ENCODE results near the gene ADSS2. TPM values are rescaled to one million over a fixed set of nuclear protein-coding genes. Genes with fewer than 3 reads are reported as not detected.

The ADSS2 gene
- polyA plus RNA-seq, 2 of the 4 experiments (the other 2 are of a cell fraction) = 46.1 to 74.3 TPM

DNA sequence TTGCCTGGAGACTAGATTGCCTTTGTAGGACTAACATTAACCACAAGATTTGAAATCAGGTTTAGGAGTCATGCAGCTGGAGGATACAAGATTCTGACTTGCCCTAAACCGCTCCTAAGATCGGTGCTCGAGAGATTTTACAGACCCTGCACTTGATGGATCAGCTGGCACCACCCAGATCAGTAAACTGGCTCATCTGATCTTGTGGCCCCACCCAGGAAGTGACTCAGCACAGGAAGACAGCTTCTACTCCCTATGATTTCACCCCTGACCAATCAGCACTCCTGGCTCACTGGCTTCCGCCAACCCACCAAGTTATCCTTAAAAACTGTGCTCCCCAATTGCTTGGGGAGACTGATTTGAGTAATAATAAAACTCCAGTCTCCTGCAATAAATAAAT lies 8.5 kb upstream of the ADSS2 start:
- TF ChIP-seq FOSB (CRISPR knock-in tag; IDR thresholded peaks at IDR 0.05) = no peak
- H3K4me1 ChIP-seq = peaks cover 15% of the 10 kb centered on the region
- peak in 1 of 2 experiments; percentile 64 for DNase-seq (ENCODE audit: low read depth in 1 of 2, low spot score in 1 of 2)
- no peak for FAIRE-seq
- ChIA-PET POLR2A (no interaction called here), CTCF (interaction anchor here (1.0 kb wide), 1 partner anchor 117 kb away, joined by 7 read pairs; no protein-coding TSS in a partner anchor)
- H3K9me3 ChIP-seq = no peaks in the 10 kb centered on the region
- peak overlapping the region; percentile 89 for H3K4me2 ChIP-seq
- 97% methylated on average over 4 of the region's 4 CpGs for WGBS (ENCODE audit: missing lambda C conversion rate)
- ATAC-seq = no peak
- peak overlapping the region; percentile 84 to 93 for H3K27ac ChIP-seq
- H3K4me3 ChIP-seq = 0 out of 3 replicates have a peak overlapping the region, but pooled peaks have one; percentile 56

DNA sequence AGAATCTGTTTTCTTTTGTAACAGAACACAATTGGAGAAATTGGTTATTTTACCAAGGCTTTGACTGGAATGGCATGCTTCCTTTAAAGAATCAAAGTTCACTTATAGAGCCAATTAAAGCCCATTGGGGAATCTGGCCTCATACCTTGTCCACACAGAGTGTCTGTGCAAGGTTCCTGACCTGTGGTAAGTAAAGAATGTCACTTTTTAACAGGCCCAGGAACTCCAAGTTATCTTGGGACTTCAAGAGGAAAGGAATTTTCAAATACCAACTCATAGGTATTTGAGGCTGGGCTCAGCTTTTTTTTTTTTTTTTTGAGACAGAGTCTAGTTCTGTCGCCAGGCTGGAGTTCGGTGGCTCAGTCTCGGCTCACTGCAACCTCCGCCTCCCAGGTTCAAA lies 7.1 kb upstream of the ADSS2 start:
- Histone ChIP-seq H3K4me2 (no peak overlapping the region), H3K4me1 (peaks cover 15% of the 10 kb centered on the region), H3K9me3 (no peaks in the 10 kb centered on the region), H3K27ac (no peak overlapping the region), H3K4me3 (no peak overlapping the region)
- POLR2A ChIA-PET = interaction anchor here (1.2 kb wide), 1 partner anchor 411 kb away, joined by 4 read pairs; no protein-coding TSS in a partner anchor
- FAIRE-seq (no peak), ATAC-seq (no peak), DNase-seq (ENCODE audit: low read depth in 1 of 2, low spot score in 1 of 2) (no peak)
- CTCF ChIA-PET = no interaction called here
- TF ChIP-seq RAD21 (conservative IDR thresholded peaks at IDR 0.05 in 1 of 2, IDR thresholded peaks at IDR 0.05 in 1 of 2) (no peak), SMC3 (IDR thresholded peaks at IDR 0.05) (no peak), ZNF302 (CRISPR knock-in tag; IDR thresholded peaks at IDR 0.05) (no peak)
- TF ChIP-seq, protein P1, sequence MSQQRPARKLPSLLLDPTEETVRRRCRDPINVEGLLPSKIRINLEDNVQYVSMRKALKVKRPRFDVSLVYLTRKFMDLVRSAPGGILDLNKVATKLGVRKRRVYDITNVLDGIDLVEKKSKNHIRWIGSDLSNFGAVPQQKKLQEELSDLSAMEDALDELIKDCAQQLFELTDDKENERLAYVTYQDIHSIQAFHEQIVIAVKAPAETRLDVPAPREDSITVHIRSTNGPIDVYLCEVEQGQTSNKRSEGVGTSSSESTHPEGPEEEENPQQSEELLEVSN (IDR thresholded peaks at IDR 0.05; ENCODE audit: borderline replicate concordance, low read depth) = no peak
- 95% methylated on average over 4 of the region's 4 CpGs for WGBS (ENCODE audit: missing lambda C conversion rate)

DNA sequence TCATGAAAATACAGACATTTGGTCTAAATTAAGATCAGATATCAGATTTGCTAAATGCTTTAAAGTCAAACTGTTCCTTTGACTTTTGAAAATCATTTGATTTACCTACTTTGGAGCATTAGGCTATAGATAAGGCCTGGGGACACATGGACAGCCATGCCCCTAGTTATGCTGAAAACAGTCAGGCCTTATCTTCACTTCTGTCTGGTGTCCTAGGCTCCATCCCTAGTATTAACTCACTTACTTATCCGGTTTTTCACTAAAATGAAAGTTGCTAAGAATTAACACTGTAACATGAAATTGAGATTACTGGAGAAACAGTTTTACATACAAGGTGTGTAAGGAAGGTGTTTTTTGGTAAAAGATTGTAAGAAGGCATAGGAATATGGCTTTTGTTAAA lies 4.9 kb upstream of the ADSS2 start:
- Histone ChIP-seq H3K4me3 (no peak overlapping the region), H3K4me1 (peaks cover 16% of the 10 kb centered on the region), H3K4me2 (no peak overlapping the region), H3K9me3 (no peaks in the 10 kb centered on the region), H3K27ac (no peak overlapping the region)
- POLR2A ChIA-PET = no interaction called here
- TF ChIP-seq MAZ (IDR thresholded peaks at IDR 0.05; ENCODE audit: borderline replicate concordance, low read depth, low read length) = no peak
- no peak for TF ChIP-seq KDM1A (IDR thresholded peaks at IDR 0.05; ENCODE audit: low read depth)
- WGBS (ENCODE audit: missing lambda C conversion rate) = 83% methylated on average over 1 of the region's 1 CpG
- no peak for ATAC-seq
- FAIRE-seq = no peak
- CTCF ChIA-PET = interaction anchor here (0.6 to 1.1 kb wide), 2 partner anchors 17 to 75 kb away, joined by 3 read pairs; no protein-coding TSS in a partner anchor
- no peak for DNase-seq (ENCODE audit: low read depth in 1 of 2, low spot score in 1 of 2)

DNA sequence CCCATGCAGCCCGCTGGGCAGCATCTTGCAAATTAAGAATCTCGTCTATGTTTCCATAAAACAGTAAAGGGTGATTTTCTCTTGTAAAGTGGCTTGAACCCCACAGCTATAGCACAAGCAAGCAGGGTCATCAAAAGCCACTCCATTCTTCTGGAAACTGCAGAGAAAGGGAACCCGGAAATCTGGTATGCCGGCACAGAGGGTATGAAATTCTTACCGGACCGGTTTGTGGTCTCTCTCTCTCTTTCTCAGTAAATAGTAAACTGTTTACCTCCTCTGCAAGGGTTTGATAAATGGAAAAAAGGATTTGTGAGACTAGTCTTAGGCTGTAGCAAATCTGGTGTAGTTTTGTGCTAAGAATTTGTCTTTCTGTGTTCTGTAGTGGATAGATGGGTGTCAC lies 2.7 kb upstream of the ADSS2 start:
- Histone ChIP-seq H3K4me1 (peaks cover 15% of the 10 kb centered on the region), H3K9me3 (no peaks in the 10 kb centered on the region), H3K27ac (no peak overlapping the region), H3K4me2 (no peak overlapping the region), H3K4me3 (no peak overlapping the region)
- TF ChIP-seq EHMT2 (IDR thresholded peaks at IDR 0.05; ENCODE audit: low read depth) = no peak
- TF ChIP-seq RCOR1 (IDR thresholded peaks at IDR 0.05; ENCODE audit: low read depth, low read length) = no peak
- no peak for TF ChIP-seq CEBPB (IDR thresholded peaks at IDR 0.05)
- TF ChIP-seq, protein P2, sequence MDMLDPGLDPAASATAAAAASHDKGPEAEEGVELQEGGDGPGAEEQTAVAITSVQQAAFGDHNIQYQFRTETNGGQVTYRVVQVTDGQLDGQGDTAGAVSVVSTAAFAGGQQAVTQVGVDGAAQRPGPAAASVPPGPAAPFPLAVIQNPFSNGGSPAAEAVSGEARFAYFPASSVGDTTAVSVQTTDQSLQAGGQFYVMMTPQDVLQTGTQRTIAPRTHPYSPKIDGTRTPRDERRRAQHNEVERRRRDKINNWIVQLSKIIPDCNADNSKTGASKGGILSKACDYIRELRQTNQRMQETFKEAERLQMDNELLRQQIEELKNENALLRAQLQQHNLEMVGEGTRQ (IDR thresholded peaks at IDR 0.05) = no peak
- TF ChIP-seq POLR2AphosphoS2 (conservative IDR thresholded peaks at IDR 0.05; ENCODE audit: low read length) = no peak
- no peak for TF ChIP-seq BHLHE40 (IDR thresholded peaks at IDR 0.05; ENCODE audit: low read depth, low read length)
- TF ChIP-seq HEYL (CRISPR knock-in tag; IDR thresholded peaks at IDR 0.05) = no peak
- TF ChIP-seq HOXB5 (CRISPR knock-in tag; IDR thresholded peaks at IDR 0.05) = no peak
- TF ChIP-seq, protein P1 (IDR thresholded peaks at IDR 0.05; ENCODE audit: borderline replicate concordance, low read depth) = no peak
- CTCF ChIA-PET = no interaction called here
- WGBS (ENCODE audit: missing lambda C conversion rate) = 83% methylated on average over 6 of the region's 6 CpGs
- FAIRE-seq (no peak), ATAC-seq (no peak), DNase-seq (ENCODE audit: low read depth in 1 of 2, low spot score in 1 of 2) (no peak)
- POLR2A ChIA-PET = no interaction called here
